ENCODE data around the gene RASIP1.

The RASIP1 gene

GRCh38 chr19:48708471-48708870 lies 31.9 kb downstream of the RASIP1 start:
- Histone ChIP-seq H3K36me3 (ENCODE audit: insufficient read depth, low read length) (peaks cover 5% of the 10 kb centered on the region), H3K27ac (ENCODE audit: low read length) (no peak overlapping the region), H3K9ac (ENCODE audit: low read depth, low read length) (no peak overlapping the region), H3K4me1 (ENCODE audit: insufficient read depth, low read length) (peaks cover 10% of the 10 kb centered on the region), H3K9me3 (ENCODE audit: insufficient read depth, low read length, severe bottlenecking) (no peaks in the 10 kb centered on the region), H3K79me2 (ENCODE audit: insufficient read depth, low read length) (peaks cover 6% of the 10 kb centered on the region), H3K27me3 (ENCODE audit: insufficient read depth, low read length, poor library complexity) (no peaks in the 10 kb centered on the region), H3K4me2 (ENCODE audit: insufficient read depth, low read length) (no peak overlapping the region), H3K4me3 (ENCODE audit: low read depth in 1 of 2, low read length in 2 of 2) (no peak overlapping the region), H4K20me1 (ENCODE audit: insufficient read depth, low read length) (no peaks in the 10 kb centered on the region), H2AFZ (ENCODE audit: low read depth, low read length) (no peak overlapping the region)
- TF ChIP-seq CTCF (IDR thresholded peaks at IDR 0.05; ENCODE audit: borderline replicate concordance, extremely low read depth, low read length, poor library complexity, severe bottlenecking) = no peak
- no peak for TF ChIP-seq EZH2 (IDR thresholded peaks at IDR 0.05; ENCODE audit: borderline replicate concordance, low read depth, low read length, severe bottlenecking)
- DNase-seq (no peak), ATAC-seq (ENCODE audit: insufficient read depth, low read depth) (no peak)

- no peak overlapping the region for H3K4me3 ChIP-seq (ENCODE audit: low read depth in 1 of 2, low read length in 2 of 2)
- peaks cover 9% of the 10 kb centered on the region for H3K36me3 ChIP-seq (ENCODE audit: insufficient read depth, low read length)
- H3K4me2 ChIP-seq (ENCODE audit: insufficient read depth, low read length) = no peak overlapping the region
- no peak for ATAC-seq (ENCODE audit: insufficient read depth, low read depth)
- H3K4me1 ChIP-seq (ENCODE audit: insufficient read depth, low read length) = no peaks in the 10 kb centered on the region
- no peaks in the 10 kb centered on the region for H3K9me3 ChIP-seq (ENCODE audit: insufficient read depth, low read length, severe bottlenecking)
- H3K79me2 ChIP-seq (ENCODE audit: insufficient read depth, low read length) = no peaks in the 10 kb centered on the region
- no peak for DNase-seq
- no peak overlapping the region for H2AFZ ChIP-seq (ENCODE audit: low read depth, low read length)
- no peak overlapping the region for H3K9ac ChIP-seq (ENCODE audit: low read depth, low read length)
- H3K27me3 ChIP-seq (ENCODE audit: insufficient read depth, low read length, poor library complexity) = no peaks in the 10 kb centered on the region
- H4K20me1 ChIP-seq (ENCODE audit: insufficient read depth, low read length) = no peaks in the 10 kb centered on the region
- no peak overlapping the region for H3K27ac ChIP-seq (ENCODE audit: low read length)
- no peak for TF ChIP-seq CTCF (IDR thresholded peaks at IDR 0.05; ENCODE audit: borderline replicate concordance, extremely low read depth, low read length, poor library complexity, severe bottlenecking)
- no peak for TF ChIP-seq EZH2 (IDR thresholded peaks at IDR 0.05; ENCODE audit: borderline replicate concordance, low read depth, low read length, severe bottlenecking)
These were observed 35.0 kb downstream of the RASIP1 start for GRCh38 chr19:48705431-48705830.

GRCh38 chr19:48703316-48703715 lies 37.1 kb downstream of the RASIP1 start:
- ATAC-seq (ENCODE audit: insufficient read depth, low read depth) = no peak
- Histone ChIP-seq H4K20me1 (ENCODE audit: insufficient read depth, low read length) (no peaks in the 10 kb centered on the region), H2AFZ (ENCODE audit: low read depth, low read length) (no peak overlapping the region), H3K4me3 (ENCODE audit: low read depth in 1 of 2, low read length in 2 of 2) (no peak overlapping the region), H3K36me3 (ENCODE audit: insufficient read depth, low read length) (peaks cover 9% of the 10 kb centered on the region), H3K27ac (ENCODE audit: low read length) (no peak overlapping the region), H3K4me2 (ENCODE audit: insufficient read depth, low read length) (no peak overlapping the region), H3K9me3 (ENCODE audit: insufficient read depth, low read length, severe bottlenecking) (no peaks in the 10 kb centered on the region), H3K79me2 (ENCODE audit: insufficient read depth, low read length) (no peaks in the 10 kb centered on the region), H3K27me3 (ENCODE audit: insufficient read depth, low read length, poor library complexity) (no peaks in the 10 kb centered on the region), H3K4me1 (ENCODE audit: insufficient read depth, low read length) (no peaks in the 10 kb centered on the region), H3K9ac (ENCODE audit: low read depth, low read length) (no peak overlapping the region)
- DNase-seq = no peak
- TF ChIP-seq CTCF (IDR thresholded peaks at IDR 0.05; ENCODE audit: borderline replicate concordance, extremely low read depth, low read length, poor library complexity, severe bottlenecking) = no peak
- TF ChIP-seq EZH2 (IDR thresholded peaks at IDR 0.05; ENCODE audit: borderline replicate concordance, low read depth, low read length, severe bottlenecking) = no peak

GRCh38 chr19:48702701-48703100 lies 37.7 kb downstream of the RASIP1 start:
- no peaks in the 10 kb centered on the region for H3K79me2 ChIP-seq (ENCODE audit: insufficient read depth, low read length)
- no peak overlapping the region for H2AFZ ChIP-seq (ENCODE audit: low read depth, low read length)
- no peaks in the 10 kb centered on the region for H3K4me1 ChIP-seq (ENCODE audit: insufficient read depth, low read length)
- no peak overlapping the region for H3K4me3 ChIP-seq (ENCODE audit: low read depth in 1 of 2, low read length in 2 of 2)
- no peak overlapping the region for H3K27ac ChIP-seq (ENCODE audit: low read length)
- no peak for DNase-seq
- peaks cover 9% of the 10 kb centered on the region for H3K36me3 ChIP-seq (ENCODE audit: insufficient read depth, low read length)
- no peak for ATAC-seq (ENCODE audit: insufficient read depth, low read depth)
- no peaks in the 10 kb centered on the region for H4K20me1 ChIP-seq (ENCODE audit: insufficient read depth, low read length)
- TF ChIP-seq CTCF (IDR thresholded peaks at IDR 0.05; ENCODE audit: borderline replicate concordance, extremely low read depth, low read length, poor library complexity, severe bottlenecking) = no peak
- TF ChIP-seq EZH2 (IDR thresholded peaks at IDR 0.05; ENCODE audit: borderline replicate concordance, low read depth, low read length, severe bottlenecking) = no peak
- H3K9me3 ChIP-seq (ENCODE audit: insufficient read depth, low read length, severe bottlenecking) = no peaks in the 10 kb centered on the region
- H3K27me3 ChIP-seq (ENCODE audit: insufficient read depth, low read length, poor library complexity) = no peaks in the 10 kb centered on the region
- H3K9ac ChIP-seq (ENCODE audit: low read depth, low read length) = no peak overlapping the region
- no peak overlapping the region for H3K4me2 ChIP-seq (ENCODE audit: insufficient read depth, low read length)
